Cardiac atrium fibroblast (primary cell): ENCODE data around the gene BLTP1. TPM values are rescaled to one million over a fixed set of nuclear protein-coding genes. Genes with fewer than 3 reads are reported as not detected.

Experiments used
- total RNA-seq: library from RNA; depleted of rRNA; stranded (reverse); fragments of >200 nt; gene quantifications from 2 replicates; pipeline ENCODE4 v1.2.3, GENCODE V29; 2015

Gene BLTP1, protein sequence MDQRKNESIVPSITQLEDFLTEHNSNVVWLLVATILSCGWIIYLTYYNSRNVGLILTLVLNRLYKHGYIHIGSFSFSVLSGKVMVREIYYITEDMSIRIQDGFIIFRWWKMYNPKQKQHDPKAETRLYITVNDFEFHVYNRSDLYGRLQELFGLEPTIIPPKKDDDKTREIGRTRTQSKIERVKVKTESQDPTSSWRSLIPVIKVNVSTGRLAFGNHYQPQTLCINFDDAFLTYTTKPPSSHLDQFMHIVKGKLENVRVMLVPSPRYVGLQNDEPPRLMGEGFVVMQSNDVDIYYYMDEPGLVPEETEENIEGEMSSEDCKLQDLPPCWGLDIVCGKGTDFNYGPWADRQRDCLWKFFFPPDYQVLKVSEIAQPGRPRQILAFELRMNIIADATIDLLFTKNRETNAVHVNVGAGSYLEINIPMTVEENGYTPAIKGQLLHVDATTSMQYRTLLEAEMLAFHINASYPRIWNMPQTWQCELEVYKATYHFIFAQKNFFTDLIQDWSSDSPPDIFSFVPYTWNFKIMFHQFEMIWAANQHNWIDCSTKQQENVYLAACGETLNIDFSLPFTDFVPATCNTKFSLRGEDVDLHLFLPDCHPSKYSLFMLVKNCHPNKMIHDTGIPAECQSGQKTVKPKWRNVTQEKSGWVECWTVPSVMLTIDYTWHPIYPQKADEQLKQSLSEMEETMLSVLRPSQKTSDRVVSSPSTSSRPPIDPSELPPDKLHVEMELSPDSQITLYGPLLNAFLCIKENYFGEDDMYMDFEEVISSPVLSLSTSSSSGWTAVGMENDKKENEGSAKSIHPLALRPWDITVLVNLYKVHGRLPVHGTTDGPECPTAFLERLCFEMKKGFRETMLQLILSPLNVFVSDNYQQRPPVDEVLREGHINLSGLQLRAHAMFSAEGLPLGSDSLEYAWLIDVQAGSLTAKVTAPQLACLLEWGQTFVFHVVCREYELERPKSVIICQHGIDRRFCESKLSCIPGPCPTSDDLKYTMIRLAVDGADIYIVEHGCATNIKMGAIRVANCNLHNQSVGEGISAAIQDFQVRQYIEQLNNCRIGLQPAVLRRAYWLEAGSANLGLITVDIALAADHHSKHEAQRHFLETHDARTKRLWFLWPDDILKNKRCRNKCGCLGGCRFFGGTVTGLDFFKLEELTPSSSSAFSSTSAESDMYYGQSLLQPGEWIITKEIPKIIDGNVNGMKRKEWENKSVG (N-terminal part only)
- total RNA-seq, result 27.1 and 38.7 TPM in 2 replicates

DNA sequence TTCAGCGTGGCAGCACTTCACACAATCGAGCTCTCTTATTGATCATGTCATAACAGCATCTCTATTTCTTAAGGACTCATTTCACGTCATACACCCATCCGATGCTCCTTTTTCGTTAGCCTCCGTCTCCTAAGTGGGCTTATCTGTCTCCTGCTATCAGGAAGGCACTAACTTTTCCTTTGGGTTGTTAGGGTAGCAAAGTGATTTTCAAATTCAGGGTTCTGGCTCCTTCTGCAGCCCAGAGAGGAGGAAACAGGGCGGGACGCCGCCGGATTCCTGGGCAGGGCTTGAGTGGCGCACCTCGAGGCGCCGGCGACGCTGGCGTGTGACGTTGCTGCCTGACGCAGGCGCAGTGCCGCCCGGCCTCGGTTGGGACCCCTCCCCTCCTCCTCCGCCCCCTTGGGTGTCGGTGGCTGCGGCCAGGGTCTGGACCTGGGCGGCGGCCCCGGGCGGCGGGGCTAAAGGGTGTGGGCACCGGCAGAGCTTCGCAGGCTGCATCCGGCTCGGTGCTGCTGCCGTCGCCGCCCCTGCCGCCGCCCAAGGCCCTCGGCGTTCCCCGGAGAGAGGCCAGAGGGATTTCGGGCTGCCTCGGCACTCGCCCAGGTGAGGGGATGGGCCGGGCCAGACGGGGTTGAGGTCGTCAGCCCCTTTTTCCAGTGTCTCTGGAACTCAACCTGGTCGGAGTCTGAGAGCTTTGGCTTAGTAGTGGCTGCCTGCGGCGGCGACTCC, at the start of gene BLTP1:
BLTP1 (plus strand) TSS at position 350 of the 729 bp plus-strand sequence. CDS start 18,317 bp downstream, outside the sequence.

Other genes starting within 250 kb of the BLTP1 start
- gene TRPC3, start 200.3 kb upstream of the BLTP1 start, total RNA-seq, result not detected in 2 replicates
- gene ADAD1, start 226.7 kb downstream of the BLTP1 start, total RNA-seq, result not detected in 2 replicates